Kasumi-1 (cell line): ENCODE data around the gene TAGLN.

Experiments
- DNase-seq, 2 experiments: peaks; one replicate each; lab custom pipeline; 2025; lab: John Stamatoyannopoulos, UW

TAGLN gene

GRCh38 chr11:117199053-117199915 lies at the start of gene TAGLN:
Gene TAGLN, plus strand, starts transcription at chr11:117199370. Its CDS starts 3,644 bp downstream, at chr11:117203014.
- no peak for DNase-seq

GRCh38 chr11:117152066-117152465 lies 47.1 kb upstream of the TAGLN start:
- no peak for DNase-seq

- DNase-seq: no peak
These were observed 44.7 kb upstream of the TAGLN start for GRCh38 chr11:117154468-117154867.

GRCh38 chr11:117157507-117157906 lies 41.7 kb upstream of the TAGLN start:
- DNase-seq: no peak

GRCh38 chr11:117159892-117160291 lies 39.3 kb upstream of the TAGLN start:
- no peak for DNase-seq

- no peak for DNase-seq
These were observed 38.3 kb upstream of the TAGLN start for GRCh38 chr11:117160826-117161225.

GRCh38 chr11:117166491-117166890 lies 32.7 kb upstream of the TAGLN start:
- DNase-seq: no peak

- no peak for DNase-seq
These were observed 29.4 kb upstream of the TAGLN start for GRCh38 chr11:117169736-117170135.

GRCh38 chr11:117170210-117170609 lies 29.0 kb upstream of the TAGLN start:
- no peak for DNase-seq

- DNase-seq: no peak
These were observed 28.2 kb upstream of the TAGLN start for GRCh38 chr11:117171007-117171403.

- no peak for DNase-seq
These were observed 27.6 kb upstream of the TAGLN start for GRCh38 chr11:117171404-117172061.

- no peak for DNase-seq
These were observed 26.3 kb upstream of the TAGLN start for GRCh38 chr11:117172724-117173421.

- no peak for DNase-seq
These were observed 24.1 kb upstream of the TAGLN start for GRCh38 chr11:117175104-117175503.

GRCh38 chr11:117175781-117176180 lies 23.4 kb upstream of the TAGLN start:
- DNase-seq: no peak

GRCh38 chr11:117176186-117176585 lies 23.0 kb upstream of the TAGLN start:
- DNase-seq: no peak

- DNase-seq: no peak
These were observed 21.5 kb upstream of the TAGLN start for GRCh38 chr11:117177534-117178209.

- peak; percentile 91 to 92 for DNase-seq
These were observed 20.7 kb upstream of the TAGLN start, which contains the start of gene SIDT2 for GRCh38 chr11:117178210-117179034. Gene SIDT2, plus strand, starts transcription at chr11:117178743. Its CDS starts 521 bp downstream, at chr11:117179264.

GRCh38 chr11:117179048-117179999 lies 19.8 kb upstream of the TAGLN start:
- no peak for DNase-seq

- DNase-seq: no peak
These were observed 19.1 kb upstream of the TAGLN start for GRCh38 chr11:117180020-117180419.
